ENCODE data around the gene C19orf67. TPM values are rescaled to one million over a fixed set of nuclear protein-coding genes. Genes with fewer than 3 reads are reported as not detected.

C19orf67 gene
- total RNA-seq, 1 experiment from 2014 or later, result not detected

DNA sequence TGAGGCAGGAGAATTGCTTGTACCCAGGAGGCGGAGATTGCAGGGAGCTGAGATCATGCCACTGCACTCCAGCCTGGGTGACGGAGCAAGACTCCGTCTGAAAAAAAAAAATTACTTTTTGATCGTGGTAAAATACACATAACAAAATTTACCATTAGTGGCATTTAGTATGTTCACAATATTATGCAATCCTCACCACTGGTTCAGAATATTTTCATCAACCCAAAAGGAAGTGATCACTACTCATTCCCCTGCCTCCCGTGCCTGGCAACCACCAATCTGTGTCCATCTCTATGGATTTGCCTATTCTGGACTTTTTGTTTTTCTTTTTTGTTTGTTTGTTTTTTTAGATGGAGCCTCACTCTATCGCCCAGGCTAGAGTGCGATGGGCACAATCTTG is 22.5 kb downstream of the C19orf67 start:
- no peaks in the 10 kb centered on the region for H3K9me3 ChIP-seq (replicated peaks)
- DNase-seq (ENCODE audit: low read depth in 1 of 2, low spot score in 2 of 2), result no peak
- H3K4me1 ChIP-seq (replicated peaks), result no peaks in the 10 kb centered on the region
- H3K36me3 ChIP-seq, result no peaks in the 10 kb centered on the region
- H3K4me3 ChIP-seq, result no peak overlapping the region
- H3K27me3 ChIP-seq (replicated peaks), result peaks cover 5% of the 10 kb centered on the region
- no peak overlapping the region for H3K27ac ChIP-seq

DNA sequence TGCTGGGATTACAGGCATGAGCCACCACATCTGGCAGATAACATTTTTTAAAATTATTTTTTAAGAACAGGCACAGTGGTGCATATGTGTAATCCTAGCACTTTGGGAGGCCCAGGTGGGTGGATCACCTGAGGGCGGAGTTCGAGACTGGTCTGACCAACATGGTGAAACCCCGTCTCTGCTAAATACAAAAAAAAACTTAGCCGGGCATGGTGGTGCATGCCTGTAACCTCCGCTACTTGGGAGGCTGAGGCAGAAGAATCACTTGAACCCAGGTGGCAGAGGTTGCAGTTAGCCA is 23.1 kb downstream of the C19orf67 start:
- DNase-seq (ENCODE audit: low read depth in 1 of 2, low spot score in 2 of 2), result no peak
- Histone ChIP-seq H3K36me3 (no peaks in the 10 kb centered on the region), H3K27ac (no peak overlapping the region), H3K4me1 (replicated peaks) (peaks cover 3% of the 10 kb centered on the region; the same call in 1 of the 2 replicates), H3K4me3 (no peak overlapping the region), H3K9me3 (replicated peaks) (no peaks in the 10 kb centered on the region), H3K27me3 (replicated peaks) (peaks cover 9% of the 10 kb centered on the region)

DNA sequence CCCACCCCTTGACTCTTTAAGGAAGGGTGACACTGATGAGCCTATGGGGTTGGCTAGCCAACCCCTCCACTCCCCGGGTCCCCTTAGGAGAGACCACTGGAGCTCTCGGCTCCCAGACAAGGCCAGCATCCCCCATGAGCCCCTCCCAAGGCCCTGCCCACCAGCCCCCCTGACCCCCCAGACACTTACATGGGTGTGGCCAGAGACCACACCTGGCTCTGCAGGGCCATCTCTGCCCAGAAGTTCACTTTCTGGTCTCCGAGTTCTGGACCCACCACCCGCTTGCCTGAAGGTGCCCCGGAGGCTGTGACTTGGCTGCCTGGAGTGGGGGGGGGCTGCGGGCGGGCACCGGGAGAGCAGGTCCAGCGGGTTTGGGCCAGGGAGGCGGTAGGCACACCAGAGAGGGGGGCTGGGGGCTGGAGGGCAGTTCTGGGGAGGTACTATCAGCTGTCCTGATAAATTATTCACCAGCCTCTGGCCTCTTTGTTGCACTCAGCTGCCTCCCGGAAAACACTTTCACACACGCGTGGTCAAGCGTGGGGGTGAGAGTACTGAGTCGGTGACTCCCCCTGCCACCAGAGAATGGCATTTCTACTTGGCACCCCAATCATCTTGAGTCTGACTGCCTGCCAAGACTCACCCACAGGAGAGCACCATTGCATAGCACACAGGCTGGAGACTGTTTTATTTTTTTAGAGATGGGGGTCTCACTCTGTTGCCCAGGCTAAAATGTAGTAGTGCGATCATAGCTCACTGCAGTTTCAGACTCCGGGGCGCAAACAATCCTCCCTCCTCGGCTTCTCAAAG is 23.6 kb downstream of the C19orf67 start, which contains the start of gene PALM3:
PALM3 (minus strand) TSS at position 326 of the 807 bp plus-strand sequence; CDS start at position 230, 96 bp downstream.
- Histone ChIP-seq H3K36me3 (no peaks in the 10 kb centered on the region), H3K4me3 (no peak within 1 kb of the TSS), H3K27me3 (replicated peaks) (peaks cover 9% of the 10 kb centered on the region), H3K9me3 (replicated peaks) (no peaks in the 10 kb centered on the region), H3K4me1 (replicated peaks) (peaks cover 3% of the 10 kb centered on the region; the same call in 1 of the 2 replicates), H3K27ac (no peak within 1 kb of the TSS)
- DNase-seq (ENCODE audit: low read depth in 1 of 2, low spot score in 2 of 2), result no peak

DNA sequence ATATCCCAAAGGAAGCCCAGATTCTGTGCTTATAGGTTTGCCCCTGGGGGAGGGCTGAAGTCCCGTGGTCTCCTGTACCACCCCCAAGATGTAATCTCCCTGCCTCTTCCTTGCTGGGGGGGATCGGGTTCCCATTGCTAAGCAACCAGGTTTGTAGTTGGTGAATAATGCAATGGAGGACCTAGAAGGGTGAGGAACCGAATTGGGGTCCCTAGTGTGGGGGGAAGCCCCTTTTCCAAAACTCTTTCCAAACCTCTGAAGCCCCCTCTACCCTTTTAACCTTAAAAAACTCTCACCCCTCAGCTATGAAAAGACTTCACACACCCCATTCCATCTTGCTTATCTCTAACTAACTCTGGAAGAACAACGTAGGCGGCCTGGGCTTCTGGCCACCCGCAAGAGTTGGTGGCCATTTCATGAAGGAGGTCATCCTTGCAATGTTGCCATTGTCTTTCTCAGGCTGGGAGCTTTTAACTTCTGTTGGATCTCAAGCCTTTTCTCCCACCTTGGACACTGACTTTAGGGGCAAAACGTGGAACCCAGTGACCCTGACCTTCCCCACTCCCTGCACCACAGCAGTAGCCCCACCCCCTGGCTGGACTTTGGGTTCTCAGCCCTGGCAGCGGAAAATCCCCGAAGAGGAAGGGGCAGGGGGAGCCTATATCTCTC is 24.4 kb downstream of the C19orf67 start:
- no peak overlapping the region for H3K27ac ChIP-seq
- peaks cover 3% of the 10 kb centered on the region; the same call in 1 of the 2 replicates for H3K4me1 ChIP-seq (replicated peaks)
- no peaks in the 10 kb centered on the region for H3K36me3 ChIP-seq
- H3K4me3 ChIP-seq, result no peak overlapping the region
- H3K27me3 ChIP-seq (replicated peaks), result peaks cover 7% of the 10 kb centered on the region
- DNase-seq (ENCODE audit: low read depth in 1 of 2, low spot score in 2 of 2), result no peak
- H3K9me3 ChIP-seq (replicated peaks), result no peaks in the 10 kb centered on the region

GRCh38 chr19:14059652-14060155 is 25.9 kb downstream of the C19orf67 start:
- Histone ChIP-seq H3K4me3 (no peak overlapping the region), H3K27me3 (replicated peaks) (peaks cover 7% of the 10 kb centered on the region), H3K9me3 (replicated peaks) (no peaks in the 10 kb centered on the region), H3K36me3 (no peaks in the 10 kb centered on the region), H3K4me1 (replicated peaks) (peaks cover 3% of the 10 kb centered on the region; the same call in 1 of the 2 replicates), H3K27ac (no peak overlapping the region)
- no peak for DNase-seq (ENCODE audit: low read depth in 1 of 2, low spot score in 2 of 2)

DNA sequence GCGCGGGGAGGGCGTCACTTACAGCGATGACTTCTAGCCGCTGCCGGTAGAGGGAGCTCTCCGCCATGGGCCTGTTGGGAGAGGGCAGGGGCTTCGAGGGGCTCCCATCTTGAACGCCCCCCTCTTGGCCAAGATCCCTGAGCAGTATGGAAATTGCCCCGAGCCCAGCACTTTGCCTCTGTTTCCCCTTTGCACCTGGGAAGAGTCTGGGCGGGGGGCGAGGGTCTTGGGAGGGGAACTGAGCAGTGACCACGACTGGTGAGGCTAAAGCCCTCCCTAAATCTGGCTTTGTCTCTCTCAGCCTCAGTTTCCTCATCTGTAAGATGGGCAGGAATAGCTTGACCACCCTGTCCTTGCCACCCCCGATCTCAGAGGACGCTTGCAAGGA is 26.5 kb downstream of the C19orf67 start:
- H3K4me1 ChIP-seq (replicated peaks), result peaks cover 3% of the 10 kb centered on the region; the same call in 1 of the 2 replicates
- peaks cover 7% of the 10 kb centered on the region for H3K27me3 ChIP-seq (replicated peaks)
- no peak overlapping the region for H3K4me3 ChIP-seq
- H3K9me3 ChIP-seq (replicated peaks), result no peaks in the 10 kb centered on the region
- no peak for DNase-seq (ENCODE audit: low read depth in 1 of 2, low spot score in 2 of 2)
- H3K27ac ChIP-seq, result no peak overlapping the region
- no peaks in the 10 kb centered on the region for H3K36me3 ChIP-seq

- Histone ChIP-seq H3K4me1 (replicated peaks) (peaks cover 3% of the 10 kb centered on the region; the same call in 1 of the 2 replicates), H3K9me3 (replicated peaks) (no peaks in the 10 kb centered on the region), H3K27ac (no peak overlapping the region), H3K4me3 (no peak overlapping the region), H3K36me3 (no peaks in the 10 kb centered on the region), H3K27me3 (replicated peaks) (peaks cover 7% of the 10 kb centered on the region)
- no peak for DNase-seq (ENCODE audit: low read depth in 1 of 2, low spot score in 2 of 2)
These were observed 27.1 kb downstream of the C19orf67 start for GRCh38 chr19:14058182-14059092.

- DNase-seq (ENCODE audit: low read depth in 1 of 2, low spot score in 2 of 2), result no peak
- peaks cover 3% of the 10 kb centered on the region; the same call in 1 of the 2 replicates for H3K4me1 ChIP-seq (replicated peaks)
- no peaks in the 10 kb centered on the region for H3K36me3 ChIP-seq
- H3K27me3 ChIP-seq (replicated peaks), result peaks cover 7% of the 10 kb centered on the region
- no peak overlapping the region for H3K4me3 ChIP-seq
- H3K9me3 ChIP-seq (replicated peaks), result no peaks in the 10 kb centered on the region
- no peak overlapping the region for H3K27ac ChIP-seq
These were observed 28.7 kb downstream of the C19orf67 start for GRCh38 chr19:14056741-14057356.

- H3K36me3 ChIP-seq, result no peaks in the 10 kb centered on the region
- no peak overlapping the region for H3K4me3 ChIP-seq
- no peak for DNase-seq (ENCODE audit: low read depth in 1 of 2, low spot score in 2 of 2)
- H3K9me3 ChIP-seq (replicated peaks), result no peaks in the 10 kb centered on the region
- H3K27ac ChIP-seq, result no peak overlapping the region
- peaks cover 4% of the 10 kb centered on the region for H3K27me3 ChIP-seq (replicated peaks)
- H3K4me1 ChIP-seq (replicated peaks), result peaks cover 3% of the 10 kb centered on the region; the same call in 1 of the 2 replicates
These were observed 29.4 kb downstream of the C19orf67 start for GRCh38 chr19:14056069-14056666.

DNA sequence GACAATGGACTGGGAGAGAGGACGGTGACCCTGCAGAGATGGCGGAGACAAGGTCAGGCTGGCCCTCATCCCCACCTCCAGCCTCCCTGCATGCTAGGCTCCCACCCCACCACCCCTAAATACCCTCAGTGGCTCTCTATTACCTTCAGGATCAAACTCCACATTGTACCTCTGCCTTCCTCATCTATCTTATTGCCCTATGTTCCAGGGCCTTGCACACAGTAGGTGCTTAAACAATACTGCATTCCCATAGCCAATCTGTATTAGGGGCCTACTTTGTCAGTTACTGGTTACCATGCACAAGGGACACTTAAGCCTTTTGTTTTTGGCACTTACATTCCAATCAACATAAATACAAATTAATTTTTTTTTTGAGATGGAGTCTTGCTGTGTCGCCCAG is 30.2 kb downstream of the C19orf67 start:
- peaks cover 3% of the 10 kb centered on the region; the same call in 1 of the 2 replicates for H3K4me1 ChIP-seq (replicated peaks)
- H3K36me3 ChIP-seq, result no peaks in the 10 kb centered on the region
- H3K27ac ChIP-seq, result no peak overlapping the region
- no peaks in the 10 kb centered on the region for H3K9me3 ChIP-seq (replicated peaks)
- no peak overlapping the region for H3K4me3 ChIP-seq
- peaks cover 4% of the 10 kb centered on the region for H3K27me3 ChIP-seq (replicated peaks)
- DNase-seq (ENCODE audit: low read depth in 1 of 2, low spot score in 2 of 2), result no peak

- Histone ChIP-seq H3K36me3 (no peaks in the 10 kb centered on the region), H3K9me3 (replicated peaks) (no peaks in the 10 kb centered on the region), H3K27ac (no peak overlapping the region), H3K4me1 (replicated peaks) (peaks cover 3% of the 10 kb centered on the region; the same call in 1 of the 2 replicates), H3K27me3 (replicated peaks) (peaks cover 4% of the 10 kb centered on the region), H3K4me3 (no peak overlapping the region)
- DNase-seq (ENCODE audit: low read depth in 1 of 2, low spot score in 2 of 2), result no peak
These were observed 30.9 kb downstream of the C19orf67 start for GRCh38 chr19:14054721-14055120.

DNA sequence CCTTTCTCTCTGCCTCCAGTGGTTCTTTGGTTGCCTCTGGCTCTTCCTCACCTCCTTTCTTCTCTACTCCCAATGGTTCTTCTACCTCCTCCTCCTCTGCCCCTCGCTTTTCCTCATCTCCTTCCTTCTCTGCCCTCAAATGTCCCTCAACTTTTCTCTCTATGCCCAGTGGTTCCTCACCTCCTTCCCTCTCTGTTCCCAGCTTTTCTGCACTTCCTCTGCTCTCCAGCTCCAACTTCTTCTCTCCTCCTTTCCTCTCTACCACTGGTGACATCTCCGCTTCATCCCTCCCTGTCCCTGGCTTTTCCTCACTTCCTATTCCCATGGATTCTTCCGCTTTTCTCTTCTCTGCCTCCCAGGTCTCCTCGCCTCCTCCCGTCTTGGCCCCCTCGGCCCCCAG is 31.5 kb downstream of the C19orf67 start:
- Histone ChIP-seq H3K4me1 (replicated peaks) (peaks cover 3% of the 10 kb centered on the region; the same call in 1 of the 2 replicates), H3K27ac (no peak overlapping the region), H3K9me3 (replicated peaks) (no peaks in the 10 kb centered on the region), H3K4me3 (no peak overlapping the region), H3K36me3 (no peaks in the 10 kb centered on the region), H3K27me3 (replicated peaks) (peaks cover 4% of the 10 kb centered on the region)
- no peak for DNase-seq (ENCODE audit: low read depth in 1 of 2, low spot score in 2 of 2)

- Histone ChIP-seq H3K27me3 (replicated peaks) (peaks cover 4% of the 10 kb centered on the region), H3K27ac (no peak overlapping the region), H3K9me3 (replicated peaks) (no peaks in the 10 kb centered on the region), H3K4me3 (no peak overlapping the region), H3K4me1 (replicated peaks) (peaks cover 3% of the 10 kb centered on the region; the same call in 1 of the 2 replicates), H3K36me3 (no peaks in the 10 kb centered on the region)
- DNase-seq (ENCODE audit: low read depth in 1 of 2, low spot score in 2 of 2), result no peak
These were observed 32.1 kb downstream of the C19orf67 start for GRCh38 chr19:14053500-14053899.

Measured in SJSA1 (cell line).